HFFc6 (cell line): ENCODE measurements around the gene COL23A1. TPM values are rescaled to one million over a fixed set of nuclear protein-coding genes. Genes with fewer than 3 reads are reported as not detected.

Source experiments
- DNase-seq: peaks from one replicate; pipeline ENCODE4 v3.0.0-alpha.2; 2018
- H3K27ac Mint-ChIP-seq: 2 replicates; pipeline ENCODE4 v1.8.0; 2020; ENCODE audit warnings: mild to moderate bottlenecking, mixed read lengths
- H3K27me3 Mint-ChIP-seq: 2 replicates; pipeline ENCODE4 v1.8.0; 2021; ENCODE audit warnings: mild to moderate bottlenecking, moderate library complexity, mixed read lengths; ENCODE audit not compliant: insufficient read depth
- H3K36me3 Mint-ChIP-seq: 2 replicates; pipeline ENCODE4 v1.8.0; 2021; ENCODE audit warnings: low read depth, mixed read lengths
- H3K4me1 Mint-ChIP-seq: 2 replicates; pipeline ENCODE4 v1.8.0; 2020; ENCODE audit warnings: low read depth, mixed read lengths
- H3K4me3 Mint-ChIP-seq: 2 replicates; pipeline ENCODE4 v1.8.0; 2020; ENCODE audit warnings: mild to moderate bottlenecking, moderate library complexity, mixed read lengths
- H3K9me3 Mint-ChIP-seq: 2 replicates; pipeline ENCODE4 v1.8.0; 2020; ENCODE audit warnings: mild to moderate bottlenecking, mixed read lengths
- total RNA-seq, 6 experiments: library from RNA; stranded (reverse); fragmentation: NEBNext Ultra II Directional; extraction: Animal tissue kit (Norgen Biotek cat#: 25700); gene quantifications; 2 replicates in 1 of 6; 3 replicates in 5 of 6; pipeline ENCODE4 v1.2.3, GENCODE V29; 2021
- TF ChIP-seq, protein P1 (sequence below): fragments of 200-600 bp; sonication (generic); IDR thresholded peaks from 2 replicates; pipeline ENCODE4 v1.5.0; 2021; ENCODE audit warnings: antibody characterized with exemption, mild to moderate bottlenecking

COL23A1 gene
- total RNA-seq, 6 experiments from 2014 or later, result not detected

DNA sequence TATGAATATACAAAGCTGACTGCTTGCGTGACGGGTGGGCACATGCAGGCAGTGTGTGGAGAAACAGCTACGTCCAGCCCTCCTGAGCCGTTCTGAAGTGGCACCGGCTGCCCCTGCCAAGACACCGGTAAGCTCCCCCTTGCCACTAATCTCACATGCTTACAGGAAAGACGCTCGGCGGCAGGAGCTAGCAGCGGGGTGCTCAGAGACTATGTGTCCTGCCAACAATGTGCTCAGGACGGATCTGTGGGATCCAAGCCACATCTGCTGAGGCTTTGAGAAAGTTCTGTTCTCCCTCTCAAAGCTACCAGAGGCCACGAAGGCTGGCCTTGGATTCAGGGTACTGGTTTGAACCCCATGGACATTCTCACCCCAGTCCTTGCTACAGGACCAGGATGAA, 200.4 kb downstream of the COL23A1 start:
- H3K4me3 Mint-ChIP-seq, result no peak overlapping the region
- H3K4me1 Mint-ChIP-seq, result no peaks in the 10 kb centered on the region
- DNase-seq, result no peak
- TF ChIP-seq, protein P1, sequence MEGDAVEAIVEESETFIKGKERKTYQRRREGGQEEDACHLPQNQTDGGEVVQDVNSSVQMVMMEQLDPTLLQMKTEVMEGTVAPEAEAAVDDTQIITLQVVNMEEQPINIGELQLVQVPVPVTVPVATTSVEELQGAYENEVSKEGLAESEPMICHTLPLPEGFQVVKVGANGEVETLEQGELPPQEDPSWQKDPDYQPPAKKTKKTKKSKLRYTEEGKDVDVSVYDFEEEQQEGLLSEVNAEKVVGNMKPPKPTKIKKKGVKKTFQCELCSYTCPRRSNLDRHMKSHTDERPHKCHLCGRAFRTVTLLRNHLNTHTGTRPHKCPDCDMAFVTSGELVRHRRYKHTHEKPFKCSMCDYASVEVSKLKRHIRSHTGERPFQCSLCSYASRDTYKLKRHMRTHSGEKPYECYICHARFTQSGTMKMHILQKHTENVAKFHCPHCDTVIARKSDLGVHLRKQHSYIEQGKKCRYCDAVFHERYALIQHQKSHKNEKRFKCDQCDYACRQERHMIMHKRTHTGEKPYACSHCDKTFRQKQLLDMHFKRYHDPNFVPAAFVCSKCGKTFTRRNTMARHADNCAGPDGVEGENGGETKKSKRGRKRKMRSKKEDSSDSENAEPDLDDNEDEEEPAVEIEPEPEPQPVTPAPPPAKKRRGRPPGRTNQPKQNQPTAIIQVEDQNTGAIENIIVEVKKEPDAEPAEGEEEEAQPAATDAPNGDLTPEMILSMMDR, result no peak
- no peak overlapping the region for H3K27ac Mint-ChIP-seq
- H3K36me3 Mint-ChIP-seq, result peaks cover 6% of the 10 kb centered on the region; the same call in 1 of the 2 replicates
- peaks cover 8% of the 10 kb centered on the region for H3K27me3 Mint-ChIP-seq
- peaks cover 49% of the 10 kb centered on the region for H3K9me3 Mint-ChIP-seq

GRCh38 chr5:178389026-178389729, 201.0 kb downstream of the COL23A1 start:
- TF ChIP-seq, protein P1, result no peak
- peaks cover 6% of the 10 kb centered on the region; the same call in 1 of the 2 replicates for H3K36me3 Mint-ChIP-seq
- no peak overlapping the region for H3K27ac Mint-ChIP-seq
- H3K9me3 Mint-ChIP-seq, result peaks cover 49% of the 10 kb centered on the region
- DNase-seq, result no peak
- no peak overlapping the region for H3K4me3 Mint-ChIP-seq
- H3K4me1 Mint-ChIP-seq, result no peaks in the 10 kb centered on the region
- peaks cover 13% of the 10 kb centered on the region for H3K27me3 Mint-ChIP-seq

DNA sequence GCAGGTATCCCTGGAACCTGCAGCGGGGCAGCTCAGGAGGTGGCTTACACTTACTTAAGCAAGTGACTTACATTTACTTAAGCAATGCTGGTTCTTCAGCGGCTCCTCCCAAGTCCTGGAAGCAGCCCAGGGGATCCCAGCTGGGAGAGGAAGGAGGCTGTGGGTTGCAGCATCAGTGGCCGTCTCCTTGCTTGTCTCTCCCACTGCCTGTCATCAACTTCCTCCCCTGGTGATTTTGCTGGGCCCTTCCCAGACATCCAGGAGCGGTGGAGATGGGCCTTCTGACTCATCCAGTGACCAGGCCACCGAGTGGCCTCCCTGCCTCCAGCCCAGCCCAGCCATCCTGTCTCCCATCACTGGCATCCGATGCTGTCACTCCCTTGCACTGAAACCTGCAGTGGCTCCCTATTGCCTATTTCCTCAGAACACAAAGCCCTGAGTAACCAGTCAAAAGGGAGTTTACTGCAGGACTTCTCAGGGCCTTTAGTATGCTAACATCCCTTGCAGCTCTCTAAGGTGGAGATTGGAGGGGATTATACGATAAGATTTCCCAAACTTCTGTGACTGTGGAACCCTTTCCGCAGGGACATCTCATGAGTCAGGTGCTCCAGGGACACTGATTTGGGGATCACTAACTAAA, 201.7 kb downstream of the COL23A1 start:
- TF ChIP-seq, protein P1, result no peak
- Mint-ChIP-seq H3K27me3 (peaks cover 13% of the 10 kb centered on the region), H3K4me1 (no peaks in the 10 kb centered on the region), H3K4me3 (no peak overlapping the region), H3K27ac (no peak overlapping the region), H3K36me3 (peaks cover 6% of the 10 kb centered on the region; the same call in 1 of the 2 replicates), H3K9me3 (peaks cover 53% of the 10 kb centered on the region)
- DNase-seq, result no peak

- TF ChIP-seq, protein P1, result no peak
- Mint-ChIP-seq H3K36me3 (peaks cover 6% of the 10 kb centered on the region; the same call in 1 of the 2 replicates), H3K4me3 (no peak overlapping the region), H3K27me3 (peaks cover 13% of the 10 kb centered on the region), H3K9me3 (peaks cover 49% of the 10 kb centered on the region), H3K4me1 (no peaks in the 10 kb centered on the region), H3K27ac (no peak overlapping the region)
- DNase-seq, result no peak
Measured at GRCh38 chr5:178387856-178388190, 202.4 kb downstream of the COL23A1 start.

DNA sequence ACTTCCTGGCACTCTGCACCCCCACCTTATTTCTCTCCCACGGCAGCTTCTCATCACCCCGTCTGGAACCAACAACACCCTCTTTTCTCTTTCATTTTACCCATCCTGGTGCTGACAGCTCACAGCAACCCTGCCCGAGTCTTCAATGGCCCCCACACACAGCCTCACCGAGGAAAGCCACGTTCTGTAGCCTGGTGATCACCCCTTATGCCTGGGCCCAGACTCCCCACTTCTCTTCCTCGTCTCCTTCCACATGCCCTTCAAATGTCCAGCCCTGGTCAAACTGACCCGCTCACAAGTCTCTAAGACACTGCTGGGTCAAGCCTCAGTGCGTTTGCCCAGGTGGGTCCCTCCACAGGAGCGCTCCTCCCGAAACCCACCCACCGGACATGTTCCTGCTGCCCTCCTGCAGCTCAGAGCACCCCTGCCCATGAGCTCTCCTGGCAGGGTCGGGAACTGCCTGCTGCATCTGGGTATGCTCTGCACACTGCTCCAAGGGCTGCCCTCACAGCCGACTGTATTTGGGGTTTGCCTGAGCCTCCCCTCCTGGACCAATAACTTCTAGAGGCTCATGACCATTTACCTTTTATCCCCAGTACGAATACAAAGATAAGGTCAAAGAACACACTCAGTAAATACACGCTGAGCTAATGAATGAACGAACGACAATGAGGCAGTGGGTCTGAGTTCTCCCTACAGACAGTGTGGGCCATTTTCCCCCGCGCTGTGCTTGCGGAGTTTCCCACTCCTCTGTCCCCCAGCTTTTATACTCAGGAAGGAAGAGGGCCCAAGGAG, 202.9 kb downstream of the COL23A1 start:
- H3K4me3 Mint-ChIP-seq, result no peak overlapping the region
- H3K27me3 Mint-ChIP-seq, result peaks cover 13% of the 10 kb centered on the region
- TF ChIP-seq, protein P1, result no peak
- no peak for DNase-seq
- peaks cover 46% of the 10 kb centered on the region for H3K9me3 Mint-ChIP-seq
- H3K4me1 Mint-ChIP-seq, result no peaks in the 10 kb centered on the region
- H3K27ac Mint-ChIP-seq, result no peak overlapping the region
- H3K36me3 Mint-ChIP-seq, result peaks cover 6% of the 10 kb centered on the region; the same call in 1 of the 2 replicates
